Measurements from ENCODE around the gene RIMS3. TPM values are rescaled to one million over a fixed set of nuclear protein-coding genes. Genes with fewer than 3 reads are reported as not detected.

The RIMS3 gene
- total RNA-seq, 1 experiment from 2014 or later, result 9.0 TPM

DNA sequence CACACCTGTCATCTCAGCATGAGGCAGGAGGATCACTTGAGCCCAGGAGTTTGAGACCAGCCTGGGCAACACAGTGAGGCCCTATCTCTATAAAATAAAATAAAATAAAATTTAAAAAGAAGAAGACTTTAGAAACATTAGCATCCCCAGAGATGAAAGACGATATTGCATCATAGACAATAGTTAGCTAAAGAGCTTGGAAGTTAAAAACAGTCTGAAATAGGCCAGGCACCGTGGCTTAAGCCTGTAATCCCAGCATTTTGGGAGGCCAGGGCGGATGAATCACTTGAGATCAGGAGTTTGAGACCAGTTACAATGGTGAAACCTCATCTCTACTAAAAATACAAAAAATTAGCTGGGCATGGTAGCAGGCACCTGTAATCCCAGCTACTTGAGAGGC lies 59.3 kb downstream of the RIMS3 start:
- TF ChIP-seq POLR2AphosphoS5 (IDR thresholded peaks at IDR 0.05; ENCODE audit: low read depth, low read length) (no peak), EGR1 (IDR thresholded peaks at IDR 0.05; ENCODE audit: low read depth) (no peak), TCF7L2 (IDR thresholded peaks at IDR 0.05; ENCODE audit: borderline replicate concordance, extremely low read depth, insufficient read depth, insufficient read length) (no peak), ELF1 (IDR thresholded peaks at IDR 0.05; ENCODE audit: borderline replicate concordance, low read depth) (no peak), JUND (IDR thresholded peaks at IDR 0.05) (no peak), RAD21 (IDR thresholded peaks at IDR 0.05; ENCODE audit: low read depth) (no peak), YY1 (IDR thresholded peaks at IDR 0.05; ENCODE audit: extremely low read depth, insufficient replicate concordance, low read depth, low read length) (no peak), ZBTB33 (IDR thresholded peaks at IDR 0.05; ENCODE audit: extremely low read depth, insufficient replicate concordance, low read length) (no peak), EZH2phosphoT487 (IDR thresholded peaks at IDR 0.05; ENCODE audit: borderline replicate concordance) (no peak), ATF3 (IDR thresholded peaks at IDR 0.05) (no peak), SP1 (IDR thresholded peaks at IDR 0.05; ENCODE audit: low read depth) (no peak), ZFX (IDR thresholded peaks at IDR 0.05) (no peak), CEBPB (IDR thresholded peaks at IDR 0.05; ENCODE audit: low read depth) (no peak), EZH2 (IDR thresholded peaks at IDR 0.05) (no peak), SRF (IDR thresholded peaks at IDR 0.05; ENCODE audit: low read depth) (no peak), POLR2A (IDR thresholded peaks at IDR 0.05; ENCODE audit: borderline replicate concordance, extremely low read depth, insufficient read depth, insufficient read length) (no peak), ZNF274 (IDR thresholded peaks at IDR 0.05; ENCODE audit: low read depth, low read length) (no peak), FOSL1 (IDR thresholded peaks at IDR 0.05; ENCODE audit: low read depth) (no peak)
- TF ChIP-seq, protein P1, sequence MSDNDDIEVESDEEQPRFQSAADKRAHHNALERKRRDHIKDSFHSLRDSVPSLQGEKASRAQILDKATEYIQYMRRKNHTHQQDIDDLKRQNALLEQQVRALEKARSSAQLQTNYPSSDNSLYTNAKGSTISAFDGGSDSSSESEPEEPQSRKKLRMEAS (IDR thresholded peaks at IDR 0.05), result no peak
- TF ChIP-seq, protein P2, sequence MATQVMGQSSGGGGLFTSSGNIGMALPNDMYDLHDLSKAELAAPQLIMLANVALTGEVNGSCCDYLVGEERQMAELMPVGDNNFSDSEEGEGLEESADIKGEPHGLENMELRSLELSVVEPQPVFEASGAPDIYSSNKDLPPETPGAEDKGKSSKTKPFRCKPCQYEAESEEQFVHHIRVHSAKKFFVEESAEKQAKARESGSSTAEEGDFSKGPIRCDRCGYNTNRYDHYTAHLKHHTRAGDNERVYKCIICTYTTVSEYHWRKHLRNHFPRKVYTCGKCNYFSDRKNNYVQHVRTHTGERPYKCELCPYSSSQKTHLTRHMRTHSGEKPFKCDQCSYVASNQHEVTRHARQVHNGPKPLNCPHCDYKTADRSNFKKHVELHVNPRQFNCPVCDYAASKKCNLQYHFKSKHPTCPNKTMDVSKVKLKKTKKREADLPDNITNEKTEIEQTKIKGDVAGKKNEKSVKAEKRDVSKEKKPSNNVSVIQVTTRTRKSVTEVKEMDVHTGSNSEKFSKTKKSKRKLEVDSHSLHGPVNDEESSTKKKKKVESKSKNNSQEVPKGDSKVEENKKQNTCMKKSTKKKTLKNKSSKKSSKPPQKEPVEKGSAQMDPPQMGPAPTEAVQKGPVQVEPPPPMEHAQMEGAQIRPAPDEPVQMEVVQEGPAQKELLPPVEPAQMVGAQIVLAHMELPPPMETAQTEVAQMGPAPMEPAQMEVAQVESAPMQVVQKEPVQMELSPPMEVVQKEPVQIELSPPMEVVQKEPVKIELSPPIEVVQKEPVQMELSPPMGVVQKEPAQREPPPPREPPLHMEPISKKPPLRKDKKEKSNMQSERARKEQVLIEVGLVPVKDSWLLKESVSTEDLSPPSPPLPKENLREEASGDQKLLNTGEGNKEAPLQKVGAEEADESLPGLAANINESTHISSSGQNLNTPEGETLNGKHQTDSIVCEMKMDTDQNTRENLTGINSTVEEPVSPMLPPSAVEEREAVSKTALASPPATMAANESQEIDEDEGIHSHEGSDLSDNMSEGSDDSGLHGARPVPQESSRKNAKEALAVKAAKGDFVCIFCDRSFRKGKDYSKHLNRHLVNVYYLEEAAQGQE (IDR thresholded peaks at IDR 0.05; ENCODE audit: low read depth), result no peak
- Histone ChIP-seq H4K20me1 (ENCODE audit: insufficient read depth) (no peaks in the 10 kb centered on the region), H2AFZ (ENCODE audit: low read depth, low read length, poor library complexity, severe bottlenecking) (no peak overlapping the region), H3K27ac (ENCODE audit: low read depth, low read length) (no peak overlapping the region), H3K27me3 (ENCODE audit: insufficient read depth, low read length) (no peaks in the 10 kb centered on the region), H3K79me2 (ENCODE audit: insufficient read depth, low read length) (no peaks in the 10 kb centered on the region), H3K4me3 (replicated peaks in 1 of 2; ENCODE audit: low read depth in 1 of 2, low read length in 2 of 2) (no peak overlapping the region), H3K4me1 (ENCODE audit: control insufficient read depth in 1 of 2, insufficient read depth in 2 of 2, low read length in 2 of 2) (no peaks in the 10 kb centered on the region), H3K4me2 (ENCODE audit: low read length) (no peak overlapping the region), H3K9ac (ENCODE audit: low read length) (no peak overlapping the region), H3K9me2 (ENCODE audit: insufficient read depth) (no peaks in the 10 kb centered on the region), H3K9me3 (ENCODE audit: control insufficient read depth in 1 of 2, insufficient read depth in 1 of 2, low read depth in 1 of 2, low read length in 2 of 2) (no peaks in the 10 kb centered on the region), H3K36me3 (ENCODE audit: control insufficient read depth in 1 of 2, insufficient read depth in 2 of 2, low read length in 2 of 2) (no peaks in the 10 kb centered on the region)
- ChIA-PET POLR2A (no interaction called here), RAD21 (ENCODE audit: low non-redundant PET in 1 of 2, low total read pairs in 2 of 2, uncharacterized antibody in 2 of 2, unreplicated experiment in 2 of 2) (no interaction called here), CTCF (no interaction called here)
- DNase-seq (ENCODE audit: low read depth, low spot score), result no peak
- intact Hi-C loops (cut with micrococcal nuclease), result no loop called here
- BruUV-seq (replicated peaks), result no TSS peak
- ATAC-seq, result no peak

Data from HCT116 (cell line).